HepG2 (cell line): ENCODE measurements around the gene SRP68. TPM values are rescaled to one million over a fixed set of nuclear protein-coding genes. Genes with fewer than 3 reads are reported as not detected.

Source experiments
- AGO2 ChIP-seq: fragments of 200-400 bp; formaldehyde crosslinking; optimal IDR thresholded peaks from 2 replicates; pipeline ENCODE3; 2017; ENCODE audit warnings: mild to moderate bottlenecking, low read depth, low read length, moderate library complexity
- HNF4A ChIP-seq: sonication (generic); formaldehyde crosslinking; IDR thresholded peaks from 2 replicates; pipeline ENCODE4 v1.4.0; 2020; ENCODE audit warnings: missing genetic modification reagents
- MAF1 ChIP-seq: sonication (generic); formaldehyde crosslinking; IDR thresholded peaks from 2 replicates; pipeline ENCODE4 v1.5.0; 2020; ENCODE audit warnings: missing genetic modification reagents, borderline replicate concordance
- MTF2 ChIP-seq: sonication (generic); formaldehyde crosslinking; IDR thresholded peaks from 2 replicates; pipeline ENCODE4 v1.5.0; 2020; ENCODE audit warnings: missing genetic modification reagents, borderline replicate concordance
- NFKBIZ ChIP-seq: IDR thresholded peaks from 2 replicates; pipeline ENCODE4 v1.6.1; 2018; ENCODE audit warnings: missing genetic modification reagents, missing compliant biosample characterization
- TCF12 ChIP-seq, 2 experiments: fragments of 450-650 bp in 1 of 2; sonication (generic) in 1 of 2; formaldehyde crosslinking in 1 of 2; IDR thresholded peaks; 2 replicates each; pipeline versions ENCODE4 v1.6.1 to v1.8.0; 2017 to 2022; ENCODE audit warnings: antibody characterized with exemption in 1 of 2, mild to moderate bottlenecking in 1 of 2, missing genetic modification reagents in 1 of 2, moderate library complexity in 1 of 2
- ZKSCAN5 ChIP-seq: sonication (generic); formaldehyde crosslinking; IDR thresholded peaks from 2 replicates; pipeline ENCODE4 v1.5.1; 2020; ENCODE audit warnings: mild to moderate bottlenecking, missing genetic modification reagents
- ZNF12 ChIP-seq: sonication (generic); formaldehyde crosslinking; IDR thresholded peaks from 2 replicates; pipeline ENCODE4 v1.5.0; 2020; ENCODE audit warnings: missing genetic modification reagents
- ZNF263 ChIP-seq: sonication (generic); formaldehyde crosslinking; IDR thresholded peaks from 2 replicates; pipeline ENCODE4 v1.4.0; 2020; ENCODE audit warnings: missing genetic modification reagents
- polyA plus RNA-seq, 8 experiments: library from polyadenylated mRNA; depleted of rRNA in 3 of 8; stranded (reverse) in 7 of 8; unstranded in 1 of 8; fragments of >200 nt; fragmentation: Illumina TruSeq in 4 of 8; extraction: Trizol in 4 of 8; gene quantifications; 2 replicates each; pipeline versions ENCODE4 v1.2.1 to v1.2.3, GENCODE V29; 2011 to 2016; ENCODE audit warnings: low read depth in 4 of 8, missing spikeins in 1 of 8, mixed read lengths in 1 of 8; ENCODE audit not compliant: insufficient read depth in 1 of 8
- total RNA-seq, 5 experiments: library from RNA; depleted of rRNA; stranded (reverse); fragments of >200 nt; fragmentation: Illumina TruSeq; extraction: Trizol; gene quantifications; 2 replicates each; pipeline ENCODE4 v1.2.3, GENCODE V29; 2016; ENCODE audit warnings: low read depth in 1 of 5
- TF ChIP-seq, protein P1 (sequence below): sonication (generic); formaldehyde crosslinking; IDR thresholded peaks from 2 replicates; pipeline ENCODE4 v1.4.0; 2020; ENCODE audit warnings: missing genetic modification reagents
- TF ChIP-seq, protein P2 (sequence below): sonication (generic); formaldehyde crosslinking; conservative IDR thresholded peaks from 2 replicates; pipeline ENCODE4 v1.4.0; 2020; ENCODE audit warnings: mild to moderate bottlenecking, missing genetic modification reagents, moderate library complexity
- TF ChIP-seq, protein P3 (sequence below): sonication (generic); formaldehyde crosslinking; IDR thresholded peaks from 2 replicates; pipeline ENCODE4 v1.4.0; 2020; ENCODE audit warnings: mild to moderate bottlenecking, missing genetic modification reagents, borderline replicate concordance
- TF ChIP-seq, protein P4 (sequence below): sonication (generic); formaldehyde crosslinking; IDR thresholded peaks from 2 replicates; pipeline ENCODE4 v1.4.0; 2020; ENCODE audit warnings: missing genetic modification reagents

Gene SRP68
- total and polyA plus RNA-seq, 2 of the 13 experiments (the other 11 are each of a cell fraction or from before 2014, with no cell fraction given) = 39.8 to 74.3 TPM

DNA sequence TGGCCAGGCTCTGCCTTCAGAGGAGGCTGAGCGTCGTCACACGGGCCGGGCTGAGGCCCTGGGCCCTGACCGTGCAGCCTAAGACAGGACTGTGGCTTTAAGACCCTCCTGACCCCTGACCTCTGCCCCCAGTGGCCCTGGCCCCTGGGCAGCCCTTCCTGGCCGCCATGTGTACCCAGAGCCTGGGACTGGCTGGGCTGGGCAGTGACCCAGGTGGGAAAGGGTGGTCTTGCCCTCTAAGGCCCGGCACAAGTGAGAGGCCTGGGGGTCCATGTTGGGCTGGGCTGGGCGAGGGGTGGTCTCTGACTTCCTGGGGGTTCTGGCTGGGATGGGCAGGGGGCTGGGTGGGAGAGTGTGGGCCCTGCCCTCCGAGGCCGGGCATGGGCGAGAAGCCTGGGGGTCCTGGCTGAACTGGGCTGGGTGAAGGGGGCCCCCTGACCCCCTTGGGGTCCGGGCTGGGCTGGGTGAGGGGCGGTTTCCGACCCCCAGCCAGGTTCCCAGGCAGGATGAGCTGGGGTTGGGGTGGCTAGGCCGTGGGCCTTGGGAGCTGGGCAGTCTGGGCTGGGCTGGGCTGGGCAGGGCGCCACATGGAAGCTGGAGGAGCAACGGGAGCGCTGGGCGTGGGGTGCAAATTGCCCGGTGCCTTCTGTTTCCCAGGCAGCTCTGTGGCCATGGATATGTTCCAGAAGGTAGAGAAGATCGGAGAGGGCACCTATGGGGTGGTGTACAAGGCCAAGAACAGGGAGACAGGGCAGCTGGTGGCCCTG lies 71.4 kb downstream of the SRP68 start, which contains the start of gene CDK3 (continued):
- TF ChIP-seq, protein P1, sequence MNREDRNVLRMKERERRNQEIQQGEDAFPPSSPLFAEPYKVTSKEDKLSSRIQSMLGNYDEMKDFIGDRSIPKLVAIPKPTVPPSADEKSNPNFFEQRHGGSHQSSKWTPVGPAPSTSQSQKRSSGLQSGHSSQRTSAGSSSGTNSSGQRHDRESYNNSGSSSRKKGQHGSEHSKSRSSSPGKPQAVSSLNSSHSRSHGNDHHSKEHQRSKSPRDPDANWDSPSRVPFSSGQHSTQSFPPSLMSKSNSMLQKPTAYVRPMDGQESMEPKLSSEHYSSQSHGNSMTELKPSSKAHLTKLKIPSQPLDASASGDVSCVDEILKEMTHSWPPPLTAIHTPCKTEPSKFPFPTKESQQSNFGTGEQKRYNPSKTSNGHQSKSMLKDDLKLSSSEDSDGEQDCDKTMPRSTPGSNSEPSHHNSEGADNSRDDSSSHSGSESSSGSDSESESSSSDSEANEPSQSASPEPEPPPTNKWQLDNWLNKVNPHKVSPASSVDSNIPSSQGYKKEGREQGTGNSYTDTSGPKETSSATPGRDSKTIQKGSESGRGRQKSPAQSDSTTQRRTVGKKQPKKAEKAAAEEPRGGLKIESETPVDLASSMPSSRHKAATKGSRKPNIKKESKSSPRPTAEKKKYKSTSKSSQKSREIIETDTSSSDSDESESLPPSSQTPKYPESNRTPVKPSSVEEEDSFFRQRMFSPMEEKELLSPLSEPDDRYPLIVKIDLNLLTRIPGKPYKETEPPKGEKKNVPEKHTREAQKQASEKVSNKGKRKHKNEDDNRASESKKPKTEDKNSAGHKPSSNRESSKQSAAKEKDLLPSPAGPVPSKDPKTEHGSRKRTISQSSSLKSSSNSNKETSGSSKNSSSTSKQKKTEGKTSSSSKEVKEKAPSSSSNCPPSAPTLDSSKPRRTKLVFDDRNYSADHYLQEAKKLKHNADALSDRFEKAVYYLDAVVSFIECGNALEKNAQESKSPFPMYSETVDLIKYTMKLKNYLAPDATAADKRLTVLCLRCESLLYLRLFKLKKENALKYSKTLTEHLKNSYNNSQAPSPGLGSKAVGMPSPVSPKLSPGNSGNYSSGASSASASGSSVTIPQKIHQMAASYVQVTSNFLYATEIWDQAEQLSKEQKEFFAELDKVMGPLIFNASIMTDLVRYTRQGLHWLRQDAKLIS (CRISPR knock-in tag) = no peak
- TF ChIP-seq ZNF263 (CRISPR knock-in tag) (no peak), MTF2 (CRISPR knock-in tag) (no peak), NFKBIZ (CRISPR knock-in tag) (no peak), ZNF12 (CRISPR knock-in tag) (no peak), TCF12 (IDR thresholded peaks at IDR 0.05) (no peak), TCF12 (CRISPR knock-in tag; IDR thresholded peaks at IDR 0.05) (no peak), AGO2 (peak; percentile 47), ZKSCAN5 (CRISPR knock-in tag) (no peak), HNF4A (CRISPR knock-in tag) (peak; percentile 2; the same call in 1 of the 2 replicates), MAF1 (no peak)
- TF ChIP-seq, protein P2, sequence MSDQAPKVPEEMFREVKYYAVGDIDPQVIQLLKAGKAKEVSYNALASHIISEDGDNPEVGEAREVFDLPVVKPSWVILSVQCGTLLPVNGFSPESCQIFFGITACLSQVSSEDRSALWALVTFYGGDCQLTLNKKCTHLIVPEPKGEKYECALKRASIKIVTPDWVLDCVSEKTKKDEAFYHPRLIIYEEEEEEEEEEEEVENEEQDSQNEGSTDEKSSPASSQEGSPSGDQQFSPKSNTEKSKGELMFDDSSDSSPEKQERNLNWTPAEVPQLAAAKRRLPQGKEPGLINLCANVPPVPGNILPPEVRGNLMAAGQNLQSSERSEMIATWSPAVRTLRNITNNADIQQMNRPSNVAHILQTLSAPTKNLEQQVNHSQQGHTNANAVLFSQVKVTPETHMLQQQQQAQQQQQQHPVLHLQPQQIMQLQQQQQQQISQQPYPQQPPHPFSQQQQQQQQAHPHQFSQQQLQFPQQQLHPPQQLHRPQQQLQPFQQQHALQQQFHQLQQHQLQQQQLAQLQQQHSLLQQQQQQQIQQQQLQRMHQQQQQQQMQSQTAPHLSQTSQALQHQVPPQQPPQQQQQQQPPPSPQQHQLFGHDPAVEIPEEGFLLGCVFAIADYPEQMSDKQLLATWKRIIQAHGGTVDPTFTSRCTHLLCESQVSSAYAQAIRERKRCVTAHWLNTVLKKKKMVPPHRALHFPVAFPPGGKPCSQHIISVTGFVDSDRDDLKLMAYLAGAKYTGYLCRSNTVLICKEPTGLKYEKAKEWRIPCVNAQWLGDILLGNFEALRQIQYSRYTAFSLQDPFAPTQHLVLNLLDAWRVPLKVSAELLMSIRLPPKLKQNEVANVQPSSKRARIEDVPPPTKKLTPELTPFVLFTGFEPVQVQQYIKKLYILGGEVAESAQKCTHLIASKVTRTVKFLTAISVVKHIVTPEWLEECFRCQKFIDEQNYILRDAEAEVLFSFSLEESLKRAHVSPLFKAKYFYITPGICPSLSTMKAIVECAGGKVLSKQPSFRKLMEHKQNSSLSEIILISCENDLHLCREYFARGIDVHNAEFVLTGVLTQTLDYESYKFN (CRISPR knock-in tag) = no peak
- TF ChIP-seq, protein P3, sequence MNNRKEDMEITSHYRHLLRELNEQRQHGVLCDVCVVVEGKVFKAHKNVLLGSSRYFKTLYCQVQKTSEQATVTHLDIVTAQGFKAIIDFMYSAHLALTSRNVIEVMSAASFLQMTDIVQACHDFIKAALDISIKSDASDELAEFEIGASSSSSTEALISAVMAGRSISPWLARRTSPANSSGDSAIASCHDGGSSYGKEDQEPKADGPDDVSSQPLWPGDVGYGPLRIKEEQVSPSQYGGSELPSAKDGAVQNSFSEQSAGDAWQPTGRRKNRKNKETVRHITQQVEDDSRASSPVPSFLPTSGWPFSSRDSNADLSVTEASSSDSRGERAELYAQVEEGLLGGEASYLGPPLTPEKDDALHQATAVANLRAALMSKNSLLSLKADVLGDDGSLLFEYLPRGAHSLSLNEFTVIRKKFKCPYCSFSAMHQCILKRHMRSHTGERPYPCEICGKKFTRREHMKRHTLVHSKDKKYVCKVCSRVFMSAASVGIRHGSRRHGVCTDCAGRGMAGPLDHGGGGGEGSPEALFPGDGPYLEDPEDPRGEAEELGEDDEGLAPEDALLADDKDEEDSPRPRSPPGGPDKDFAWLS = no peak
- TF ChIP-seq, protein P4, sequence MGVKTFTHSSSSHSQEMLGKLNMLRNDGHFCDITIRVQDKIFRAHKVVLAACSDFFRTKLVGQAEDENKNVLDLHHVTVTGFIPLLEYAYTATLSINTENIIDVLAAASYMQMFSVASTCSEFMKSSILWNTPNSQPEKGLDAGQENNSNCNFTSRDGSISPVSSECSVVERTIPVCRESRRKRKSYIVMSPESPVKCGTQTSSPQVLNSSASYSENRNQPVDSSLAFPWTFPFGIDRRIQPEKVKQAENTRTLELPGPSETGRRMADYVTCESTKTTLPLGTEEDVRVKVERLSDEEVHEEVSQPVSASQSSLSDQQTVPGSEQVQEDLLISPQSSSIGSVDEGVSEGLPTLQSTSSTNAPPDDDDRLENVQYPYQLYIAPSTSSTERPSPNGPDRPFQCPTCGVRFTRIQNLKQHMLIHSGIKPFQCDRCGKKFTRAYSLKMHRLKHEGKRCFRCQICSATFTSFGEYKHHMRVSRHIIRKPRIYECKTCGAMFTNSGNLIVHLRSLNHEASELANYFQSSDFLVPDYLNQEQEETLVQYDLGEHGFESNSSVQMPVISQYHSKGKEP (CRISPR knock-in tag) = no peak
